ENCODE measurements around the gene CD209. TPM values are rescaled to one million over a fixed set of nuclear protein-coding genes. Genes with fewer than 3 reads are reported as not detected.
A peak's percentile ranks its signal among the peaks of the same experiment; 100 is the strongest.
"Not testable (repeated sequence)": the region's sequence is repeated elsewhere in the genome, so short reads cannot be mapped to it uniquely, and the experiment has no call there.

The CD209 gene
- 10 to 100 TPM; 13.4 to 23.0 TPM for total RNA-seq
- long read RNA-seq, donor 1, partial matches to known transcripts, result 0 of 2 reads
- long read RNA-seq, donor 1, other reads (novel, unspliced or antisense), result 2 of 2 reads
- long read RNA-seq, donor 2, partial matches to known transcripts, result 0 of 1 reads
- long read RNA-seq, donor 2, other reads (novel, unspliced or antisense), result 1 of 1 reads

GRCh38 chr19:7746903-7747884, at the start of gene CD209:
TSS of gene CD209 (minus strand) at chr19:7747534. CDS start at chr19:7747511, 23 bp downstream.
- DNase-seq (ENCODE audit: low spot score), result peak; percentile 72
- intact Hi-C loops (cut with DNase I), result no loop called here

- DNase-seq (ENCODE audit: low spot score), result no peak
- intact Hi-C loops (cut with DNase I), result loop anchor here in 1 of 2 donors (5.0 kb wide), 1 partner anchor 228 kb away; no protein-coding TSS in a partner anchor
Observed at GRCh38 chr19:7795555-7796161, 48.3 kb upstream of the CD209 start.

GRCh38 chr19:7793493-7793892, 46.2 kb upstream of the CD209 start:
- DNase-seq (ENCODE audit: low spot score), result no peak
- intact Hi-C loops (cut with DNase I), result no loop called here

GRCh38 chr19:7792701-7793100, 45.4 kb upstream of the CD209 start:
- intact Hi-C loops (cut with DNase I); DNase-seq (ENCODE audit: low spot score): not testable (repeated sequence)

GRCh38 chr19:7792281-7792680, 44.9 kb upstream of the CD209 start:
- no peak for DNase-seq (ENCODE audit: low spot score)

GRCh38 chr19:7790416-7790815, 43.1 kb upstream of the CD209 start:
- DNase-seq (ENCODE audit: low spot score), result no peak
- intact Hi-C loops (cut with DNase I), result no loop called here

More at GRCh38 chr19:7792281-7792680, 44.9 kb upstream of the CD209 start:
- intact Hi-C loops (cut with DNase I), result no loop called here

GRCh38 chr19:7789447-7789846, 42.1 kb upstream of the CD209 start:
- intact Hi-C loops (cut with DNase I), result no loop called here
- DNase-seq (ENCODE audit: low spot score), result no peak

- intact Hi-C loops (cut with DNase I), result no loop called here
- no peak for DNase-seq (ENCODE audit: low spot score)
Observed at GRCh38 chr19:7788933-7789323, 41.6 kb upstream of the CD209 start.

- intact Hi-C loops (cut with DNase I), result no loop called here
- no peak for DNase-seq (ENCODE audit: low spot score)
Observed at GRCh38 chr19:7788178-7788932, 41.0 kb upstream of the CD209 start.

GRCh38 chr19:7787602-7788177, 40.4 kb upstream of the CD209 start:
- no peak for DNase-seq (ENCODE audit: low spot score)
- intact Hi-C loops (cut with DNase I), result no loop called here

GRCh38 chr19:7787141-7787540, 39.8 kb upstream of the CD209 start:
- DNase-seq (ENCODE audit: low spot score), result no peak

GRCh38 chr19:7784856-7785255, 37.5 kb upstream of the CD209 start:
- DNase-seq (ENCODE audit: low spot score), result no peak
- intact Hi-C loops (cut with DNase I), result no loop called here

More at GRCh38 chr19:7787141-7787540, 39.8 kb upstream of the CD209 start:
- intact Hi-C loops (cut with DNase I), result no loop called here

- intact Hi-C loops (cut with DNase I), result no loop called here
- no peak for DNase-seq (ENCODE audit: low spot score)
Observed at GRCh38 chr19:7783991-7784423, 36.7 kb upstream of the CD209 start.

- intact Hi-C loops (cut with DNase I), result no loop called here
Observed at GRCh38 chr19:7781157-7781556, 33.8 kb upstream of the CD209 start.

GRCh38 chr19:7779631-7780486, 32.5 kb upstream of the CD209 start:
- no peak for DNase-seq (ENCODE audit: low spot score)

More at GRCh38 chr19:7781157-7781556, 33.8 kb upstream of the CD209 start:
- DNase-seq (ENCODE audit: low spot score), result no peak

GRCh38 chr19:7778081-7778480, 30.7 kb upstream of the CD209 start:
- intact Hi-C loops (cut with DNase I), result no loop called here
- DNase-seq (ENCODE audit: low spot score), result no peak

More at GRCh38 chr19:7779631-7780486, 32.5 kb upstream of the CD209 start:
- intact Hi-C loops (cut with DNase I), result loop anchor here in 1 of 2 donors (1.0 kb wide), 1 partner anchor 36 kb away; no protein-coding TSS in a partner anchor

GRCh38 chr19:7775761-7776160, 28.4 kb upstream of the CD209 start:
- intact Hi-C loops (cut with DNase I), result no loop called here

GRCh38 chr19:7773841-7774240, 26.5 kb upstream of the CD209 start:
- DNase-seq (ENCODE audit: low spot score), result no peak

More at GRCh38 chr19:7775761-7776160, 28.4 kb upstream of the CD209 start:
- no peak for DNase-seq (ENCODE audit: low spot score)

More at GRCh38 chr19:7773841-7774240, 26.5 kb upstream of the CD209 start:
- intact Hi-C loops (cut with DNase I), result no loop called here

Measured in posterior vena cava (tissue), 2 donors.